Cardiac fibroblast (primary cell): Measurements from ENCODE around the gene SUSD1.

Experiments
- DNase-seq, 2 donors: peaks; one replicate each; pipeline versions ENCODE4 v3.0.0 to v3.0.0-alpha.2; 2010; ENCODE audit warnings: low read depth in 2 of 2
- H3K4me3 ChIP-seq, 2 donors: replicated peaks in 1 of 2; 1 replicate in 1 of 2; 2 replicates in 1 of 2; pipeline ENCODE4 v1.5.1; 2011; ENCODE audit warnings: low read depth in 2 of 2, low read length in 2 of 2, mild to moderate bottlenecking in 2 of 2, moderate library complexity in 1 of 2
- TF ChIP-seq, protein P1 (sequence below): IDR thresholded peaks from one replicate; pipeline ENCODE4 v1.5.1; 2011; ENCODE audit warnings: low read depth, mild to moderate bottlenecking, low read length, inconsistent platforms

SUSD1 gene

DNA sequence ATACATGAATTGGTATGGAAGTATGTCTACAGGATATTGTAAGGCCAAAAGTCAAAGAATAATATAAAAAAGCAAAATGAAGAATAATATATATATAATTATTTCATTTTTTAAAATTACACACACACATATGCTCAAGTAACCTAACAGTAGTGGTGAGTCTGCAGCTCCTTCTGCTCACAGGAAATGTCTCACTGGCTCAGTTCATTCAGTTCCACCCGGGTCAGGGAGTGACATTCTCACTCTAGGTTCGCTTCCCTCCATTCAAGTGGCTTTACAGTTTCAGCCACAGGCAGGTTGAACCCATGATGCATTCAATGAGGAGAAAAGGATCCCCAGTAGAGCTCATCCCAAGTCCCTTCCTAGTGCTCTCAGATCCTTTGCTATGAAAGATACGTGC lies 90.8 kb downstream of the SUSD1 start:
- H3K4me3 ChIP-seq = no peak overlapping the region
- no peak for DNase-seq
- TF ChIP-seq, protein P1, sequence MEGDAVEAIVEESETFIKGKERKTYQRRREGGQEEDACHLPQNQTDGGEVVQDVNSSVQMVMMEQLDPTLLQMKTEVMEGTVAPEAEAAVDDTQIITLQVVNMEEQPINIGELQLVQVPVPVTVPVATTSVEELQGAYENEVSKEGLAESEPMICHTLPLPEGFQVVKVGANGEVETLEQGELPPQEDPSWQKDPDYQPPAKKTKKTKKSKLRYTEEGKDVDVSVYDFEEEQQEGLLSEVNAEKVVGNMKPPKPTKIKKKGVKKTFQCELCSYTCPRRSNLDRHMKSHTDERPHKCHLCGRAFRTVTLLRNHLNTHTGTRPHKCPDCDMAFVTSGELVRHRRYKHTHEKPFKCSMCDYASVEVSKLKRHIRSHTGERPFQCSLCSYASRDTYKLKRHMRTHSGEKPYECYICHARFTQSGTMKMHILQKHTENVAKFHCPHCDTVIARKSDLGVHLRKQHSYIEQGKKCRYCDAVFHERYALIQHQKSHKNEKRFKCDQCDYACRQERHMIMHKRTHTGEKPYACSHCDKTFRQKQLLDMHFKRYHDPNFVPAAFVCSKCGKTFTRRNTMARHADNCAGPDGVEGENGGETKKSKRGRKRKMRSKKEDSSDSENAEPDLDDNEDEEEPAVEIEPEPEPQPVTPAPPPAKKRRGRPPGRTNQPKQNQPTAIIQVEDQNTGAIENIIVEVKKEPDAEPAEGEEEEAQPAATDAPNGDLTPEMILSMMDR = no peak

DNA sequence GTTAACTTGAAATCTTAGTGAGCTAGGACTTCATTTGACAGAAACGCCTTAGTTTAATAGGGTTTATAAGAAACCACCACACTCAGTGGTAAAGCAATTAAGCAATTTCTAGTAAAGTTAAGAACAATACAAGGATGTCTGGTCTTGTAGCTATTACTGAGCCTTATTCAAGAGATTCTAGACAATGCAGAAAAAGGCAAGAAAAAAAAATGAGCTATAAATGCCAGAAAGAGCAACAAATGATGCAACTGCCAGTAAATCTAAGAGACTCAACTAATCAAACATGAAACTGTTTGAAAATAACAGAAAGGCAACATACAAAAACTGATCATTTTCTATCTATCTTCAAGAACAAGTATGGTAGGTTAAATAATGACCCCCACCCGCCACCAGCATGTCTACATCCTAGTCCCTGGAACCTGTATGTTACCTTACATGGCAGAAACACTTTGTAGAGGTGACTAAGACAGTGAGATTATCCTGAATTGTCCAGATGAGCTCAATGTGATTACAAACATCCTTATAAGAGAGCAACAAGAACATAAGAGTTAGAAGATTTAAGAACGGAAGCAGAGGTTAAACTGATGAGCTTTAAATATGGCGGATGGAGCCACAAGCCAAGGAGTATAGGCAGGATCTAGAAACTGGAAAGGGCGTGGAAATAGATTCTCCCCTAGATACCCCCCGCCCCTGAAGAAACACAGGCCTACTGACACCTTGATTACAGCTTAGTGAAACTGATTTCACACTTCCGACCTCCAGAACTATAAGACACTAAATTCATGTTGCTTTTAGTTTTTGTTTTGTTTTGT lies 93.0 kb downstream of the SUSD1 start:
- TF ChIP-seq, protein P1 = no peak
- DNase-seq = peak in 1 of 2 donors; percentile 51
- H3K4me3 ChIP-seq = no peak overlapping the region

DNA sequence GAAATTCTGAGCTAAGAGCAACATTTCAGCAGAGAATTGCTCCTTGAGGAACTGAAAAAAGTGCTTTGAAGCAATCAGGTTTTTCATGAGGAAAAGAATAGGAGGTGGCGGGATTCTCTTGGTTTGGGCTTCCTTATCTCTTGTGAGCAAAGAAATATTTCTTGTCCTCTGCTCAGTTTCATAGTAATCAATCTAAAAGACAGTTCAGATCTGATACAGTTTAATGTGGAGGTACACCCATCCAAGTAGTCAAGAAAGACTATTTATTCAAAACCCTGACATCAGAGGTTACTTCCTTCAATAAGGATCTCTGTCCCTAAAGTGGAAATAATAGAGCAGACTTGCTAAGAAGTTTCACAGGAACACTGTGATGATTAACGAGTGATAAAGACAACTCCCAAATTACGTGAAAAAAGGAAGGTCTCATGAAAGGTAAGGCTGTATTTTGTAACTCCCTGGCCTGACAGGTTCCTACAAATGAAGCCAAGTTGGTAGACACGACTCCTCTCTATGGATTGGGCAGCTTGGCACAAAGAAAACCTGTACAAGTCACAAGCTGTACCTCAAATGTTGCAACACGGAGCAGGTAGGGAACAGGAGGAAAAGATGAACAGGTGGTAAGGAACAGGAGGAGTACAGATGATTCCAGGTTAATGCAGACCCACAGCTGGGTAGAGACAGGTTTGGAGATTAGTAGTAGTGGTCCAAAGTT lies 94.1 kb downstream of the SUSD1 start:
- no peak for DNase-seq
- no peak overlapping the region for H3K4me3 ChIP-seq
- TF ChIP-seq, protein P1 = no peak

DNA sequence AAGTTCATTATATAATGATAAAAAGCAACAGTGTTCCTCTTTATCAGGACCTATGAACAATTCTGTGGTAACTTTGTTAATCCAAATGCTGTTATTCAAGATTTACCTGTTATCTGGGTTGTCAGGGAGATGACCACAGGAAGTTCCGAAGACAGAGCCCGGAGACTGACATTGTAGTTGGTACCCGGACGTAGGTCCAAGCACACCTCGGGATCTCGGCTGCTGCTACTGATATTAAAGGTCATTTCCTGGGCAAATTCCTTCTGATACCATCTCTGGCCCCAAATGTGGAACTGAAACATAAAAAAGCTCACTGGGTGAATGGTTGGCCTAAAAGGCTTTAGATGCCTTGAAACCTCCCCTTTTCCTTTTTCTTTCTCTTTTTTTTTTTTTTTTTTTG lies 96.7 kb downstream of the SUSD1 start:
- no peak for DNase-seq
- TF ChIP-seq, protein P1 = no peak
- no peak overlapping the region for H3K4me3 ChIP-seq

DNA sequence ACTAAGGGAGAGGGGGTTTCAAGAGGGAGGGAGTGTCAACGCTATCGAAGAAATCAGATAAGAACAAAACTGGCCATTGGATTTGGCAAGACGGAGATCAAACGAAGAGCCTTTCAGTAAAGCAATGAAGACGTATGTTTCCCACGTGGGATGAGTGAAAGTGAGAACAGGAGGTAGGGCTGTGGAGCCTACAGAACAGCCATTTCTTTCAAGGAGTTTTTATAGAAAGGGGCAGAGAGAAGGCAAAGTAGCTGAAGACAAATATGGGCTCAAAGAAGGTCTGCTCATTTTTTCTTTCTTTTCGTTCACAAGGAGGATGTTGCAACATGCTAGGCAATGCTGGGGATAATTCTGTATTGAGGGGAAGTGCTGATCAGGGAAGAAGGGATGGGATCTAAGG lies 98.3 kb downstream of the SUSD1 start:
- no peak overlapping the region for H3K4me3 ChIP-seq
- no peak for DNase-seq
- TF ChIP-seq, protein P1 = no peak

DNA sequence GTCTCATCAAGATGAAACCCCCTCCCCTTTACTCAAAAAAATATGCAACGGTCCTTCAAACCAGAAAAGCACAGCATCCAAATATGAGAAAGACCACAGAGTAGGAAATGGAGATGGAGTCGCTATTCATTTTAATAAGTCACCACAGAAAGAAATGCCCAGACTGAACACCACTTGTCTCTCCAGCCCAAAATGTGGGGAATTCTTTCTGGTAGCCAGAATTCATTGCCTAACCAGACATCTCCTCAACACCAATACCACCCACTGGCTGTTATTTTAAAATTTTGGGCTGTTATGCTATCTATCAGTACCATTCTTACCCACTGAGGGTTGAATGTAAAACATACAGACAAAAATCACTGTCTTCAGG lies 100.1 kb downstream of the SUSD1 start:
- DNase-seq = no peak
- no peak overlapping the region for H3K4me3 ChIP-seq
- TF ChIP-seq, protein P1 = no peak
